ENCODE data around the gene ABTB2. TPM values are rescaled to one million over a fixed set of nuclear protein-coding genes. Genes with fewer than 3 reads are reported as not detected.

Gene ABTB2
- total and polyA plus RNA-seq, 2 donors (not counting 1 experiment from before 2014, with no cell fraction given) = 1.0 to 5.8 TPM

- no peak overlapping the region for H3K9ac ChIP-seq (ENCODE audit: insufficient read depth, low read length)
- H4K20me1 ChIP-seq (ENCODE audit: control insufficient read depth, extremely low read depth, insufficient read depth, low read length) = no peaks in the 10 kb centered on the region
- peaks cover under 1% of the 10 kb centered on the region for H3K4me1 ChIP-seq (ENCODE audit: control insufficient read depth, extremely low read depth, insufficient read depth, low read length)
- no peak overlapping the region for H3K27ac ChIP-seq (ENCODE audit: insufficient read depth, low read length)
- H3K4me2 ChIP-seq (ENCODE audit: extremely low read depth, insufficient read depth, low read length) = no peak overlapping the region
- H3K4me3 ChIP-seq (replicated peaks in 1 of 4; ENCODE audit: control extremely low read depth in 1 of 4, insufficient read depth in 1 of 4, low read depth in 3 of 4, low read length in 4 of 4) = no peak overlapping the region
- no peak overlapping the region for H2AFZ ChIP-seq (ENCODE audit: low read length)
- H3K27me3 ChIP-seq (ENCODE audit: control insufficient read depth, insufficient read depth, low read length) = no peaks in the 10 kb centered on the region
- no peaks in the 10 kb centered on the region for H3K9me3 ChIP-seq (ENCODE audit: control insufficient read depth, insufficient read depth, low read depth, low read length)
- H3K79me2 ChIP-seq (ENCODE audit: control insufficient read depth, insufficient read depth, low read length) = no peaks in the 10 kb centered on the region
- H3K36me3 ChIP-seq (ENCODE audit: control insufficient read depth, insufficient read depth, low read length) = no peaks in the 10 kb centered on the region
- TF ChIP-seq CTCF (conservative IDR thresholded peaks at IDR 0.05 in 1 of 2, IDR thresholded peaks at IDR 0.05 in 1 of 2; ENCODE audit: low read depth in 1 of 2, low read length in 2 of 2) (no peak), EZH2 (IDR thresholded peaks at IDR 0.05; ENCODE audit: low read length, missing control alignments) (no peak)
- DNase-seq (ENCODE audit: low read depth in 2 of 2) = no peak
These were observed 20.8 kb downstream of the ABTB2 start for GRCh38 chr11:34337016-34337415.

DNA sequence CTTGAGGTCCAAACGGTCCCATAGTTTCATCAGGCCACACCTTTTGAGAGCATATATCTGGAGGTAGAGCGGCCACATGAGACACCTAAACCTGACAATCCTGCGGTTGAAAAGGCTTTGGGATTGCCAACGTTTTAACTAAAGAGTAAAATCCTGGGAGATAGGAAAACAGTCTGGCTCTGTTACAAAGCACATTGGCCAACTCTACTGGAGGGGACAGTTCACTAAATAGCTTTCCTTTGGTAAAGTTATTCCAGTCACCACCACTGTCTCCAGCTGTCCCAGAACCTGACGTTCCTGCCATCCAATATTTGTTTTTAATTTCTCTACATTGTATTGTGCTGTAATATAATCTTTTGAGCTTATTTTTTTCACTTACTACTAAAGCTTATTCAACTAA is 22.0 kb downstream of the ABTB2 start:
- Histone ChIP-seq H4K20me1 (ENCODE audit: control insufficient read depth, extremely low read depth, insufficient read depth, low read length) (no peaks in the 10 kb centered on the region), H3K27ac (ENCODE audit: insufficient read depth, low read length) (no peak overlapping the region), H3K27me3 (ENCODE audit: control insufficient read depth, insufficient read depth, low read length) (no peaks in the 10 kb centered on the region), H3K9me3 (ENCODE audit: control insufficient read depth, insufficient read depth, low read depth, low read length) (no peaks in the 10 kb centered on the region), H3K36me3 (ENCODE audit: control insufficient read depth, insufficient read depth, low read length) (no peaks in the 10 kb centered on the region), H3K79me2 (ENCODE audit: control insufficient read depth, insufficient read depth, low read length) (no peaks in the 10 kb centered on the region), H3K4me1 (ENCODE audit: control insufficient read depth, extremely low read depth, insufficient read depth, low read length) (no peaks in the 10 kb centered on the region), H3K4me2 (ENCODE audit: extremely low read depth, insufficient read depth, low read length) (no peak overlapping the region), H3K9ac (ENCODE audit: insufficient read depth, low read length) (no peak overlapping the region), H2AFZ (ENCODE audit: low read length) (no peak overlapping the region), H3K4me3 (replicated peaks in 1 of 4; ENCODE audit: control extremely low read depth in 1 of 4, insufficient read depth in 1 of 4, low read depth in 3 of 4, low read length in 4 of 4) (no peak overlapping the region)
- DNase-seq (ENCODE audit: low read depth in 2 of 2) = no peak
- TF ChIP-seq CTCF (conservative IDR thresholded peaks at IDR 0.05 in 1 of 2, IDR thresholded peaks at IDR 0.05 in 1 of 2; ENCODE audit: low read depth in 1 of 2, low read length in 2 of 2) = no peak
- no peak for TF ChIP-seq EZH2 (IDR thresholded peaks at IDR 0.05; ENCODE audit: low read length, missing control alignments)

DNA sequence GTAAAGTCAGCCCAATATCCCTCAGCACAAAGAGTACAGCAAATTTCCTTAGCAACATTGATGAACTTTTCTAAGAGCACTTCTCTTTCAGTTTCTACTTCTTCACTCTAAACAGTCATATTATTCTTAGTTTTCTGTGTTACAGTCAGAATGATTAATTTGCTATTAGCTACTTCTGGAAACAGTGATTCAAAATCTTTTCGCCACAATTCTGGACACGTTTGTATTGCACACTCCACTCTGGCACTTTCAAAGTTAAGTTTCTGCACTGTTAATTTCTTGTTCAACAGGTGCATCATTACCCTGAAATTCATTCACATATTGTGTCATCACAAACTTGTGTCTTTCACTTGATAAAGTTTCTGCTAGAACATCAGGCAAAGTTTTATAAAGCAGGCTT is 22.5 kb downstream of the ABTB2 start:
- no peak overlapping the region for H3K4me2 ChIP-seq (ENCODE audit: extremely low read depth, insufficient read depth, low read length)
- no peak overlapping the region for H3K4me3 ChIP-seq (replicated peaks in 1 of 4; ENCODE audit: control extremely low read depth in 1 of 4, insufficient read depth in 1 of 4, low read depth in 3 of 4, low read length in 4 of 4)
- no peak overlapping the region for H3K27ac ChIP-seq (ENCODE audit: insufficient read depth, low read length)
- H3K79me2 ChIP-seq (ENCODE audit: control insufficient read depth, insufficient read depth, low read length) = no peaks in the 10 kb centered on the region
- no peaks in the 10 kb centered on the region for H3K27me3 ChIP-seq (ENCODE audit: control insufficient read depth, insufficient read depth, low read length)
- no peaks in the 10 kb centered on the region for H3K36me3 ChIP-seq (ENCODE audit: control insufficient read depth, insufficient read depth, low read length)
- TF ChIP-seq EZH2 (IDR thresholded peaks at IDR 0.05; ENCODE audit: low read length, missing control alignments) (no peak), CTCF (conservative IDR thresholded peaks at IDR 0.05 in 1 of 2, IDR thresholded peaks at IDR 0.05 in 1 of 2; ENCODE audit: low read depth in 1 of 2, low read length in 2 of 2) (no peak)
- no peaks in the 10 kb centered on the region for H4K20me1 ChIP-seq (ENCODE audit: control insufficient read depth, extremely low read depth, insufficient read depth, low read length)
- H3K4me1 ChIP-seq (ENCODE audit: control insufficient read depth, extremely low read depth, insufficient read depth, low read length) = no peaks in the 10 kb centered on the region
- no peaks in the 10 kb centered on the region for H3K9me3 ChIP-seq (ENCODE audit: control insufficient read depth, insufficient read depth, low read depth, low read length)
- no peak overlapping the region for H2AFZ ChIP-seq (ENCODE audit: low read length)
- no peak overlapping the region for H3K9ac ChIP-seq (ENCODE audit: insufficient read depth, low read length)
- no peak for DNase-seq (ENCODE audit: low read depth in 2 of 2)
